Muscle layer of colon (tissue), 2 donors: ENCODE data around the gene MAGI1.

Experiments
- H3K27ac ChIP-seq: one replicate; pipeline ENCODE4 v1.7.0; 2013; ENCODE audit warnings: low read depth, mild to moderate bottlenecking, low read length, moderate library complexity
- H3K27me3 ChIP-seq, 2 donors: one replicate each; pipeline ENCODE4 v1.7.0; 2013; ENCODE audit warnings: low read length in 2 of 2, mild to moderate bottlenecking in 2 of 2; ENCODE audit not compliant: insufficient read depth in 2 of 2, control insufficient read depth in 1 of 2
- H3K36me3 ChIP-seq: one replicate; pipeline ENCODE4 v1.7.0; 2013; ENCODE audit warnings: mild to moderate bottlenecking, low read length; ENCODE audit not compliant: insufficient read depth
- H3K4me1 ChIP-seq: one replicate; pipeline ENCODE4 v1.7.0; 2013; ENCODE audit warnings: mild to moderate bottlenecking, low read length; ENCODE audit not compliant: insufficient read depth
- H3K4me3 ChIP-seq, 2 donors: one replicate each; pipeline ENCODE4 v1.7.0; 2013; ENCODE audit warnings: low read length in 2 of 2, low read depth in 1 of 2, mild to moderate bottlenecking in 1 of 2, moderate library complexity in 1 of 2
- H3K9ac ChIP-seq: one replicate; pipeline ENCODE4 v1.7.0; 2013; ENCODE audit warnings: low read length
- H3K9me3 ChIP-seq: one replicate; pipeline ENCODE4 v1.7.0; 2013; ENCODE audit warnings: mild to moderate bottlenecking, low read length
- donor health status: abdominal sarcoma.
- donor health status: Adenocarcinoma of cecum.

The MAGI1 gene

DNA sequence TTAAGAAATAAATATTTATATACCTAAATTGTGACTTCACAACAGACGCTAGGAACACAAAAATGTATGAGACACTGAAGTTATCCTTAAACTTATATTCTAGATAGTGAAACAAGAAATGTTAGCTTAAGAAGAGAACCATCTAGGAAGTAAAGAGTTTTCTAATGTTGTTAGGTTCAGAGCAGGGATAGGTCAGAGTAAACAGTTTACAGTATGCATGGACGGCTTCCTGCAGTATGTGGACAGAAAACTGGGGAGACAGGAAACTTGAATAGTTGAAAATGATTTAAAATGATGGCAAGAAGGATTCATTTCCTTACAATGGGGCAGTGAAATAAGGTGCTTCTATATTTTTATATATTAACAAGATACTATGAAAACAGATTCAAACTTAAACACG is 449.8 kb downstream of the MAGI1 start:
- H3K36me3 ChIP-seq: no peaks in the 10 kb centered on the region
- no peaks in the 10 kb centered on the region for H3K27me3 ChIP-seq
- no peak overlapping the region for H3K4me3 ChIP-seq
- no peaks in the 10 kb centered on the region for H3K9me3 ChIP-seq
- H3K9ac ChIP-seq: no peak overlapping the region
- no peaks in the 10 kb centered on the region for H3K4me1 ChIP-seq
- no peak overlapping the region for H3K27ac ChIP-seq

GRCh38 chr3:65587650-65588439 is 450.9 kb downstream of the MAGI1 start:
- no peaks in the 10 kb centered on the region for H3K9me3 ChIP-seq
- H3K4me1 ChIP-seq: no peaks in the 10 kb centered on the region
- no peaks in the 10 kb centered on the region for H3K27me3 ChIP-seq
- no peaks in the 10 kb centered on the region for H3K36me3 ChIP-seq
- H3K27ac ChIP-seq: no peak overlapping the region
- H3K9ac ChIP-seq: no peak overlapping the region
- no peak overlapping the region for H3K4me3 ChIP-seq

DNA sequence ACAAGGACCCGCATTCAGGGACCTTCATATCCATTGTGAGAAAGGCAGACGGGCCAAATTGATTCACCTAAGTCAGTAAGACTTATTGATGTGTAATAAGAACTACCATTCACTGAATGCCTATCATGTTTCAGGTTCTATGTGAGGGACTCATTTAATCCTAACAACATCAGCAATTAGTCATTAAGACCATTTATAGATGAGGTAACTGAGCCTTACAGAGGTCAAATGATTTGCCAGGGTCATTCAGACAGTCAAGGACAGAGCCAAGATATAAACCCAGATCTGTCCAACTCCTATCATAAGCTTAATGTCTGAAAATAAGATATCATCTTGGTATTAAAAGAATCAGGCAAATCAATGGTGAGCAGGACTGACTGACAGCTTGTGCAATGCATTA is 453.8 kb downstream of the MAGI1 start:
- Histone ChIP-seq H3K4me1 (no peaks in the 10 kb centered on the region), H3K9me3 (no peaks in the 10 kb centered on the region)

GRCh38 chr3:65584002-65584401 is 454.7 kb downstream of the MAGI1 start:
- Histone ChIP-seq H3K27me3 (no peaks in the 10 kb centered on the region), H3K4me1 (no peaks in the 10 kb centered on the region), H3K4me3 (no peak overlapping the region), H3K9me3 (no peaks in the 10 kb centered on the region), H3K36me3 (no peaks in the 10 kb centered on the region), H3K27ac (no peak overlapping the region), H3K9ac (no peak overlapping the region)

More for the DNA sequence above, 453.8 kb downstream of the MAGI1 start:
- Histone ChIP-seq H3K9ac (no peak overlapping the region), H3K27ac (no peak overlapping the region), H3K36me3 (no peaks in the 10 kb centered on the region), H3K4me3 (no peak overlapping the region), H3K27me3 (no peaks in the 10 kb centered on the region)

DNA sequence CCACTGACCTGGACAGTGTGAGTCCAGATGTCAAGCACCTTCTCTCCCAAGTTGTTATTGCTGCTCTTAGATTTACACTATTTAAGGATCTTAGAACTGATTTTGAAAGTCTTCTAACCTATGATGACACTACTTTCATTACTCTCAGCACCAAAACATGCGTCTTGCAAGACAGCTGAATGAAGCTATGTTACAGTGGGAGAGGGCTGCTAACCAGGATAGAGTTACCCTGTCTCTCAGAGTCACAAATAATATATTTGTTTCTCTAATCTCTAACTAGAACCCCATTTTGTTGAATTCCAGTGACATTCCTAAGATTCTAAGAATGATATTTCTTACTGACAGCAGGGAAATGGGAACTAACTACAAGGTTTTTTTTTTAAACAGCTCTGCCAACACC is 455.5 kb downstream of the MAGI1 start:
- no peak overlapping the region for H3K9ac ChIP-seq
- peaks cover 2% of the 10 kb centered on the region for H3K4me1 ChIP-seq
- H3K36me3 ChIP-seq: no peaks in the 10 kb centered on the region
- no peak overlapping the region for H3K27ac ChIP-seq
- H3K9me3 ChIP-seq: no peaks in the 10 kb centered on the region
- H3K4me3 ChIP-seq: no peak overlapping the region
- H3K27me3 ChIP-seq: no peaks in the 10 kb centered on the region

DNA sequence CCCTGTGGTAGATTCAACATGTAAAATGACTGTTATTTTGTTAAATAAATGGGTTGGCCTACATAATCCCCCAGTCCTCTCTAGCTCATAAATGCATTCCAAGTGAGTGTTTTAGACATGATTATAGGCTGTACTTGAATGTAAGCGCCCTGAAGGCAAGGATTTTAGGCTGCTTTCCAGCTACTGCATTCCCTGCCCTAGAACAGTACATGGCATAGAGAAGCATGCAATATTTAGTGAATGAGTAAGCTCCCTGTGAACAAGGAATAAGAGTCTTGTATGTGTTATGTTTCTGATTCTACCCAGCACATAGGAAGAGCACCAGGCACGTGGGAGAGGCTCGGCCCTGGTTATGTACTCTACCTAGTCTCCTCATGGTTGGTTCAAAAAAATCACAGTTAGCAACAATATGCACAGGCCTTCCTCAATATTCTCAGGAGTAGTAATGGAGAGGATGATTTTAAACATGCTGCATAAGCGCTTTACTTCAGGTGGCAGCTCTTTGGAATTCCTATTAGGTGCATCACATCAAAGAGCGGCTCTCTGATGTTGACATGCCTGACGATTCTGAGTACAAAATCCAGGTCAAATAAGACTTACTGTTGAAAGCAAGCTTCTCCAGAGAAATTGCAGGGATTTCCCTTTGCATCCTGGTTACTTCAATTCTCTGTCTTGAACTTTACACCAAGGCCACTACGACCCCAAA is 456.6 kb downstream of the MAGI1 start:
- Histone ChIP-seq H3K9ac (no peak overlapping the region), H3K27me3 (no peaks in the 10 kb centered on the region), H3K4me3 (no peak overlapping the region), H3K36me3 (no peaks in the 10 kb centered on the region), H3K4me1 (peaks cover 8% of the 10 kb centered on the region), H3K9me3 (no peaks in the 10 kb centered on the region), H3K27ac (no peak overlapping the region)

- Histone ChIP-seq H3K4me1 (peaks cover 8% of the 10 kb centered on the region), H3K4me3 (no peak overlapping the region), H3K27me3 (no peaks in the 10 kb centered on the region), H3K36me3 (no peaks in the 10 kb centered on the region), H3K9me3 (no peaks in the 10 kb centered on the region), H3K27ac (no peak overlapping the region), H3K9ac (no peak overlapping the region)
Observed at GRCh38 chr3:65581313-65581712, 457.4 kb downstream of the MAGI1 start.

GRCh38 chr3:65578861-65579260 is 459.9 kb downstream of the MAGI1 start:
- Histone ChIP-seq H3K36me3 (no peaks in the 10 kb centered on the region), H3K9ac (no peak overlapping the region), H3K4me1 (peaks cover 8% of the 10 kb centered on the region), H3K9me3 (no peaks in the 10 kb centered on the region), H3K4me3 (no peak overlapping the region), H3K27me3 (no peaks in the 10 kb centered on the region), H3K27ac (no peak overlapping the region)

- H3K9me3 ChIP-seq: no peaks in the 10 kb centered on the region
- H3K27ac ChIP-seq: no peak overlapping the region
- no peaks in the 10 kb centered on the region for H3K36me3 ChIP-seq
- H3K9ac ChIP-seq: no peak overlapping the region
- no peak overlapping the region for H3K4me3 ChIP-seq
- H3K4me1 ChIP-seq: peaks cover 8% of the 10 kb centered on the region
- no peaks in the 10 kb centered on the region for H3K27me3 ChIP-seq
Observed at GRCh38 chr3:65577843-65578430, 460.8 kb downstream of the MAGI1 start.

DNA sequence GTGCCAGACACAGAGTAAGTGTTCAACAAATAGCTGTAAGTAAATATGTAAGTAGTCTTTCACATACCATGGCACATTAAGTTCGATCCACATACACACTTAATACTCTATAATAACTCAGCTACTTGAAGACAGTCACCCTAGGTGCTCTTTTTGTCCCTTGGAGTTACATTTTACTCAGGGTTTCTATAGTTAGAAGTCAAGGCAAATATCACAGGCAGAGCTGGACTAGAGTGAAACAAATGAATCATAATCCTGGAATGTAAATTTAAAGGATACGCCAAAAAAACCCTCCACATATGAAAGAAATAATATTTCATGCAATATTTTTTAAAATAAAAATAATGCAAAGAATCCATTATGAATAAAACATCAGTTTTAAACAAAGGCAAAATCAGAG is 461.8 kb downstream of the MAGI1 start:
- H3K27me3 ChIP-seq: no peaks in the 10 kb centered on the region
- no peak overlapping the region for H3K27ac ChIP-seq
- no peak overlapping the region for H3K9ac ChIP-seq
- no peaks in the 10 kb centered on the region for H3K9me3 ChIP-seq
- no peak overlapping the region for H3K4me3 ChIP-seq
- no peaks in the 10 kb centered on the region for H3K36me3 ChIP-seq
- H3K4me1 ChIP-seq: peaks cover 8% of the 10 kb centered on the region

DNA sequence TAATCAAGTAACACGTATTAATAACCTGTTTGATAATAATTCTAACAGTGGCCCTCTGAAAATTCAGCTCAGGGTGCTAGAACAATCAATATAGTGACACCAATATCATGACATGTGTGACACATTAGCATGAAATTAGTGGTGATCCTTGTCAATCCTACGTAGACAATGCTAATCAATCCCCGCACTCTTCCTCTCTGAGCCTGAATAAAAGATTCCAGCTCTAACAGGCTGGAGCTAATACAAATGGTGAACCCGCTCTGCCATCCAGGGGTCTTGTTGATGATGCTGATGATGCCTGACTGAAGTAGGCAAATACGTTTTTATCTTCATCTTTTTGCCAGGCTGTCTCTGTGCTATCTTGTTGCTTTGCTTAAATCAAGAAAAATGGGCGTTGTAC is 462.5 kb downstream of the MAGI1 start:
- peaks cover 8% of the 10 kb centered on the region for H3K4me1 ChIP-seq

More for the DNA sequence above, 462.5 kb downstream of the MAGI1 start:
- Histone ChIP-seq H3K27ac (no peak overlapping the region), H3K9ac (no peak overlapping the region), H3K36me3 (no peaks in the 10 kb centered on the region), H3K27me3 (no peaks in the 10 kb centered on the region), H3K9me3 (no peaks in the 10 kb centered on the region), H3K4me3 (no peak overlapping the region)
